Mucosa of descending colon (tissue), 3 donors: Measurements from ENCODE around the gene DCLK1. TPM values are rescaled to one million over a fixed set of nuclear protein-coding genes. Genes with fewer than 3 reads are reported as not detected.
A peak's percentile ranks its signal among the peaks of the same experiment; 100 is the strongest.

Experiments used
- ATAC-seq: fragments of 200-7000 bp; cut with Tn5 transposase; one replicate; pipeline ENCODE4 v1.9.1; 2020; ENCODE audit warnings: mild to moderate bottlenecking, moderate library complexity
- DNase-seq, 3 donors: peaks; one replicate each; pipeline ENCODE4 v3.0.0-alpha.2; 2020
- H3K36me3 ChIP-seq: fragments of 200-600 bp; one replicate; pipeline ENCODE4 v1.8.0; 2021; ENCODE audit warnings: low read depth, mild to moderate bottlenecking
- H3K4me1 ChIP-seq: fragments of 200-600 bp; one replicate; pipeline ENCODE4 v1.8.0; 2021; ENCODE audit warnings: low read depth, mild to moderate bottlenecking
- H3K4me3 ChIP-seq: fragments of 200-600 bp; one replicate; pipeline ENCODE4 v1.8.0; 2021; ENCODE audit warnings: mild to moderate bottlenecking
- H3K9me3 ChIP-seq: fragments of 200-600 bp; one replicate; pipeline ENCODE4 v1.8.0; 2021; ENCODE audit warnings: mild to moderate bottlenecking
- intact Hi-C, 2 donors: fragments of 100-400 bp; cut with DNase I in 1 of 2; cut with micrococcal nuclease in 1 of 2; formaldehyde crosslinking; loops; one replicate each; pipeline versions ENCODE4 v1.11.0 to v1.11.1; 2022; cut with DNase I, micrococcal nuclease
- total RNA-seq, 3 donors: library from RNA; stranded (reverse); fragmentation: NEBNext Ultra II Directional in 2 of 3; extraction: Animal tissue kit (Norgen Biotek cat#: 25700) in 2 of 3; gene quantifications; one replicate each; pipeline versions ENCODE4 v1.2.1 to v1.2.4, GENCODE V29; 2021 to 2023
- TF ChIP-seq, protein P1 (sequence below): fragments of 200-600 bp; IDR thresholded peaks from one replicate; pipeline ENCODE4 v1.8.0; 2022; ENCODE audit warnings: antibody characterized with exemption, mild to moderate bottlenecking
- donor health status: DM: no; HTN: no; CAD: no; lungs with moderate emphysema.
- donor health status: DM: no; HTN: no; CAD: no.
- donor health status: DM: no; HTN: yes; CAD: no.

The DCLK1 gene
- total RNA-seq, 3 donors from 2014 or later: 2.6 to 17.9 (median 12.7) TPM

DNA sequence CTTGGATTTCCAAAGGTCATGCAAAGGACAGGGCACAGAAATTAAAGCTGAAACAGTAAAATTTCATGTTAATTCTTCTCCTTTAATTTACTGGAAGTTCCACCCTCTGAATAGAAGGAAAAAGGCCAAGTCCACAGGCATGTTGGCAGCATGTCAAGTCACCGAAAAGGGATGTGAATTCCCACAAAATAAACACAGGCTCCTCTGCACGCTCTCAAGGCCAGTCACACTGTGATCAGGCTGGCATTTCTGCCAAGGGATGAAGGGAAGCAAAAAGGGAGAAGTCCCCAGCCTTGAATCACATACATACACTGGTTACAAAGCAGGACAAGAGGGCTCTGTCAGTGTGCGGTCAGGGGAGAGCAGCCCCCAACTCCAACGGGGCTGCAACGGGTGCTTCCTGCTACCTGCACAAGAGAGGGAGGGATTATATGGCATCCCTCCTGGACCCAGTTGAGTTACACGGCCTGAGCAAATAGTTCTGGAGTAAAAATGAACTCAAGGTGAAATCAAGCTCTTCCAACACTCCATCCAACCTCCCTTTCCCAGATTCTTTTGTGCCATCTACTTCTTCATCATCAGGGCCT is 6.9 kb downstream of the DCLK1 start:
- TF ChIP-seq, protein P1, sequence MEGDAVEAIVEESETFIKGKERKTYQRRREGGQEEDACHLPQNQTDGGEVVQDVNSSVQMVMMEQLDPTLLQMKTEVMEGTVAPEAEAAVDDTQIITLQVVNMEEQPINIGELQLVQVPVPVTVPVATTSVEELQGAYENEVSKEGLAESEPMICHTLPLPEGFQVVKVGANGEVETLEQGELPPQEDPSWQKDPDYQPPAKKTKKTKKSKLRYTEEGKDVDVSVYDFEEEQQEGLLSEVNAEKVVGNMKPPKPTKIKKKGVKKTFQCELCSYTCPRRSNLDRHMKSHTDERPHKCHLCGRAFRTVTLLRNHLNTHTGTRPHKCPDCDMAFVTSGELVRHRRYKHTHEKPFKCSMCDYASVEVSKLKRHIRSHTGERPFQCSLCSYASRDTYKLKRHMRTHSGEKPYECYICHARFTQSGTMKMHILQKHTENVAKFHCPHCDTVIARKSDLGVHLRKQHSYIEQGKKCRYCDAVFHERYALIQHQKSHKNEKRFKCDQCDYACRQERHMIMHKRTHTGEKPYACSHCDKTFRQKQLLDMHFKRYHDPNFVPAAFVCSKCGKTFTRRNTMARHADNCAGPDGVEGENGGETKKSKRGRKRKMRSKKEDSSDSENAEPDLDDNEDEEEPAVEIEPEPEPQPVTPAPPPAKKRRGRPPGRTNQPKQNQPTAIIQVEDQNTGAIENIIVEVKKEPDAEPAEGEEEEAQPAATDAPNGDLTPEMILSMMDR: no peak
- DNase-seq (peak in 1 of 3 donors; percentile 15), ATAC-seq (no peak)
- Histone ChIP-seq H3K4me3 (no peak overlapping the region), H3K36me3 (no peaks in the 10 kb centered on the region), H3K4me1 (no peaks in the 10 kb centered on the region), H3K9me3 (no peaks in the 10 kb centered on the region)
- intact Hi-C loops: no loop called here

DNA sequence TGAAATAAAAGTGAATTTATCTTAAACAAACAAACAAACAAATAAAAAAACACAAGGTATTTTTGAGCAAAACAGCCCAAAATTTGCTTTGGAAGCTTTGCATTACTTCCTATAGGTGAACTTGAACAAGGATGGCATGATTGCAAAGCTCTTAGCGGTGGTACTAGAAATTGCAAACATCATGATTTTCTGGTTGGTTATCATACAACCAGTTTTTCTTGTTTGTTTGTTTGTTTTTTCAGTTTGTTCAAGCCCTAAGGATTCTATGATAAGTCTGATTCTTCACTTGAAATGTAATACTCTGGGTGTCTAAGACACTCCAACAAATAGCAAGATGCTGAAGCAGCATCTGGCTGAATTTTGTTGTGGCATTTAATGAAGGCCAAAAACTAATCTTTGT is 15.9 kb downstream of the DCLK1 start:
- DNase-seq (no peak), ATAC-seq (no peak)
- H3K36me3 ChIP-seq: no peaks in the 10 kb centered on the region
- TF ChIP-seq, protein P1: no peak
- intact Hi-C loops: no loop called here
- no peaks in the 10 kb centered on the region for H3K4me1 ChIP-seq
- no peaks in the 10 kb centered on the region for H3K9me3 ChIP-seq
- no peak overlapping the region for H3K4me3 ChIP-seq

DNA sequence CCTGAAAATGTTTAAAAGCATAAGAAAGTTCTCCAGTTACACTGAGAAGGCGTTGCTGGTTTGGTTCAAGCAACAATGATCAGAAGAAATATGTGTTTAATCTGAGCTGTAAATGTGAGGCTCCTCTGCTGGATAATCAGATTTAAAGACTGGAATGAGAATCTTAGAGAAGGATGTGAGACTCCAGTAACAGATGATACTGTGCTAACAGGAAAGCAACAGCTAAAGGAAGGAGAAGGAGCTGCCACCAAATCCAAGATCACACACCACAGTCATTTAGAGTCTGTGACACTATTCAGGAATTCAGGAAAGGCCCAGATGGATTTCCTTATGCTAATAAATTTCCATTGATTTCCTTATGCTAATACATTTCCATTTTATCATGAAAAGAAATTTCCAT is 16.9 kb downstream of the DCLK1 start:
- Histone ChIP-seq H3K4me3 (no peak overlapping the region), H3K36me3 (no peaks in the 10 kb centered on the region), H3K4me1 (no peaks in the 10 kb centered on the region), H3K9me3 (no peaks in the 10 kb centered on the region)
- TF ChIP-seq, protein P1: no peak
- ATAC-seq: no peak
- intact Hi-C loops: no loop called here
- DNase-seq: no peak

DNA sequence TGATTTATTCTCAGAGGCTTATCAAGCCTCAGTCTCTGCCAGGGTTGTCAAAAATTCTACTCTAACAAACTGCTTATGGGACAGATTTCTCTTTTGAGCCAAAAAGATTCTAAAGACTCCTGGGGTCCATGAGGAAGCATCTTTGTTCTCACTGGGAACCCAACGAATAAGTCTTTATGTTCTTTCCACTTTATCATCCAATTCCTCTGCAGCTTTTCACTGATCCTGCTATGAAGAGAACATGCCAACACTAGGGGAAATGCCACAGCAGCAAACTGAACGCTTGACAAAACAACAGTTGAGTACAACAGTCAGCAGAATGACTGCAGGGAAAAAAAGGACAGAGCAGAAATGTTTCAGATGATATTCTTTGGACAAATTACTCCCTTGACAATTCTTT is 22.2 kb downstream of the DCLK1 start:
- Histone ChIP-seq H3K4me3 (no peak overlapping the region), H3K36me3 (no peaks in the 10 kb centered on the region), H3K9me3 (peaks cover 2% of the 10 kb centered on the region), H3K4me1 (no peaks in the 10 kb centered on the region)
- ATAC-seq (no peak), DNase-seq (no peak)
- intact Hi-C loops: no loop called here
- TF ChIP-seq, protein P1: no peak

DNA sequence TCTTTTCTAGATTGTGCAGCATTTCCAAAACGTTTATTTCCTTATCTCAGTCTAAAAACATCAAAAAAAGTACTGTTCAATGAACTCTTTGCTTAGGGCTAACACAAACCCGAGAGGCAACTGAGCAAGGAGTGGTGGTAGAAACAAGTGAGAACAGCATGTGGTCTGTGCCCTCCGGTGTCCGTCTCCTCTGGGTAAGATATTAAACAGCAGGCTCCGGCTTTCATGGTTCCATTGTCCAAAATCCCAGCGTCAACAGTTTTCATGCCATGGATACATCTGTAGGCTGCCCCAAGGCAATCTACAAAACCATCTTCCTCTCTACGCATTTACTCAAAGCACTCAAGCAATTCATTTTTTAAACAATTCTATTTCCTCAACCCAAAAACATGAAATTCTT is 22.8 kb downstream of the DCLK1 start:
- intact Hi-C loops: no loop called here
- no peaks in the 10 kb centered on the region for H3K36me3 ChIP-seq
- peaks cover 2% of the 10 kb centered on the region for H3K9me3 ChIP-seq
- no peak overlapping the region for H3K4me3 ChIP-seq
- DNase-seq (no peak), ATAC-seq (no peak)
- H3K4me1 ChIP-seq: no peaks in the 10 kb centered on the region
- TF ChIP-seq, protein P1: no peak

DNA sequence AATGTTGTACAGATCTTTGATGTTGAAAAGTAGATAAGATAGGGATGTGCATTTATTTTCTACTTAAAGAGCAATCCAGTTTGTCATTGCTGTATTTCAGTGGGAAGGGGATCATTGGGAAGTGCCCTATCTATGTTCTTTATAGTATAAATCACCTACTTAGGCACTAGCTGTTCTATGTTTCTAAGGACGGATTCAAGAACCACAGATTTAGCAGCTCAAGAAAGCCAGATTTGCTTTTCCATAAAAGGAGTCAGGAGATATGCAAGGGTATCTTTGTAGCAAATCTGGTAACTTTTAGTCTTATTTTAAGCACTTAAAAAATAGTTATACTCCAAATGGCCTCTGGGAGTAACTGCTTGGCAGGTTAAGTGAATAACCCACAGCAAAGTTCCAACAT is 23.7 kb downstream of the DCLK1 start:
- DNase-seq: no peak
- no peak for ATAC-seq
- intact Hi-C loops: no loop called here
- Histone ChIP-seq H3K4me1 (no peaks in the 10 kb centered on the region), H3K9me3 (peaks cover 2% of the 10 kb centered on the region), H3K4me3 (no peak overlapping the region), H3K36me3 (no peaks in the 10 kb centered on the region)
- TF ChIP-seq, protein P1: no peak
